ENCODE results near the gene BAD. TPM values are rescaled to one million over a fixed set of nuclear protein-coding genes. Genes with fewer than 3 reads are reported as not detected.
"Not testable (repeated sequence)": the region's sequence is repeated elsewhere in the genome, so short reads cannot be mapped to it uniquely, and the experiment has no call there.

Gene BAD
- total RNA-seq, 1 experiment from 2014 or later, result 23.3 TPM

DNA sequence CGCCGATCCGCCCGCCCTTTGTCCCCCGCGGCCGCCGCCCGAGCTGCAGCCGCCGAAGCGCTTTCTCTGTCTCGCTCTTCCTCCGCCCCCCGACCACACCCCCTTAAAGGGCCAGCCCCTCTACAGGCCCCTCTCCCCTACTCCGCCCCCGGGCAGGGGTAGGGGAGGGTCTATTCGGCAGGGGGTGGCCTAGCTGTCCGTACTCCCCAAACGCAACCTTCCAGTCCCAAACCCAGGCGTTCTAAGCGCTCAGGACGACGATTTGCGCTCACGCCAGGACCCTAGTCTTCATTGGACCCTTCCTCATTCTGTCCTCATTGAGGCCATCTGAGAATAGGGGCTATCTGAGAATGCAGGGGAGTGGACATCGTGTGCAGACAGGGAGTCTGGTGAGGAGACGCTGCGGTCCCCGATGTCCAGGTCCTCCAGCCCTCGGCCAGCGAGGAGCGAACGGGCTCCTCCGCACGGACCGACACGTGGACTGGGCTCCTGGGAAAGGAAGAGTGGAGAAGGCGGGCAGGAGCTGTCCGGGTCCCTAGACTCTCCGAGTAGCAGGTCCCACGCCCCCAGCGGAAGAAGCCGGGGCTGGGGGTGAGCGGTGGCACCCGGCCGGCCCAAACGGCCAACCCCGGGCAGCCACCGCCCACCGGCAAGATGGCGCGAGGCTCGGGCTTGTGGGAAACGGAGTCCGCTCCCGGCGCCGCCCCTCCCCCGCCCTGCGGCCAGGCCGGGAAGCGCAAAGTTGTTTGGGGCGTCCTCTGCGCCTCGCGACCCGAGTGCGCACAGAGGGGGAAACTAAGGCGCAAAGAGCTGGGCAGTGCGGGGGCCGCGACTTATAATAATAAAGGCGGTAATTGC is 37.4 kb downstream of the BAD start, which contains the start of gene PPP1R14B:
Gene PPP1R14B (minus strand): TSS at position 73 of the 858 bp plus-strand sequence. CDS start 270 bp downstream, outside the sequence.
- DNase-seq, result peak; percentile 95
- Histone ChIP-seq H4K8ac (replicated peaks; ENCODE audit: insufficient read length, low read depth, low read length) (no peak within 1 kb of the TSS), H3K18ac (ENCODE audit: insufficient read length, low read depth, low read length) (peak within 1 kb of the TSS; percentile 33), H3K79me2 (ENCODE audit: insufficient read depth, low read length) (peaks cover 9% of the 10 kb centered on the region; the same call in 1 of the 2 replicates), H3K27me3 (ENCODE audit: insufficient read depth, low read length) (no peaks in the 10 kb centered on the region), H3K4me2 (ENCODE audit: insufficient read depth, insufficient read length, low read length) (peak within 1 kb of the TSS; percentile 99), H2AK5ac (ENCODE audit: insufficient read length, low read length) (no peak within 1 kb of the TSS), H3K27ac (ENCODE audit: insufficient read length, low read depth, low read length) (no peak within 1 kb of the TSS), H3K79me1 (ENCODE audit: insufficient read depth, low read depth, low read length, poor library complexity, severe bottlenecking) (peaks cover 3% of the 10 kb centered on the region), H3K23me2 (ENCODE audit: insufficient read length, low read depth, low read length, poor library complexity, severe bottlenecking) (peaks cover 28% of the 10 kb centered on the region), H2BK12ac (ENCODE audit: insufficient read length, low read depth, low read length) (no peak within 1 kb of the TSS), H2AFZ (ENCODE audit: low read length) (peak within 1 kb of the TSS; percentile 43), H3K9me3 (ENCODE audit: control insufficient read depth, low read depth, low read length) (no peaks in the 10 kb centered on the region), H3K4me1 (ENCODE audit: insufficient read depth, low read length) (peaks cover 9% of the 10 kb centered on the region; the same call in 1 of the 2 replicates), H3T11ph (ENCODE audit: low read length) (no peak within 1 kb of the TSS), H3K14ac (ENCODE audit: insufficient read depth, low read length) (peak within 1 kb of the TSS; percentile 37), H4K91ac (ENCODE audit: insufficient read length, low read depth, low read length) (no peak within 1 kb of the TSS), H3K56ac (ENCODE audit: insufficient read length, low read depth, low read length) (no peak within 1 kb of the TSS), H4K5ac (ENCODE audit: insufficient read length, low read depth, low read length) (no peak within 1 kb of the TSS), H3K4ac (ENCODE audit: low read depth, low read length) (no peak within 1 kb of the TSS), H2BK20ac (ENCODE audit: low read depth, low read length, poor library complexity, severe bottlenecking) (no peak within 1 kb of the TSS), H3K23ac (ENCODE audit: insufficient read length, low read depth, low read length) (no peak within 1 kb of the TSS), H2BK5ac (ENCODE audit: insufficient read length, low read length) (no peak within 1 kb of the TSS), H2BK120ac (ENCODE audit: low read depth, low read length, poor library complexity, severe bottlenecking) (no peak within 1 kb of the TSS), H2BK15ac (ENCODE audit: low read depth, low read length) (no peak within 1 kb of the TSS), H4K20me1 (ENCODE audit: control insufficient read depth, insufficient read depth, insufficient read length) (no peaks in the 10 kb centered on the region), H3K9ac (ENCODE audit: extremely low read depth, insufficient read length, low read length) (peak within 1 kb of the TSS; percentile 59)
- no CpG with 5 or more reads among the region's 74 CpGs for WGBS (ENCODE audit: extremely low coverage, insufficient read length, low lambda C conversion rate)
- no peaks in the 10 kb centered on the region for H3K27me3 Mint-ChIP-seq (ENCODE audit: low read depth)
- TF ChIP-seq, protein P1, sequence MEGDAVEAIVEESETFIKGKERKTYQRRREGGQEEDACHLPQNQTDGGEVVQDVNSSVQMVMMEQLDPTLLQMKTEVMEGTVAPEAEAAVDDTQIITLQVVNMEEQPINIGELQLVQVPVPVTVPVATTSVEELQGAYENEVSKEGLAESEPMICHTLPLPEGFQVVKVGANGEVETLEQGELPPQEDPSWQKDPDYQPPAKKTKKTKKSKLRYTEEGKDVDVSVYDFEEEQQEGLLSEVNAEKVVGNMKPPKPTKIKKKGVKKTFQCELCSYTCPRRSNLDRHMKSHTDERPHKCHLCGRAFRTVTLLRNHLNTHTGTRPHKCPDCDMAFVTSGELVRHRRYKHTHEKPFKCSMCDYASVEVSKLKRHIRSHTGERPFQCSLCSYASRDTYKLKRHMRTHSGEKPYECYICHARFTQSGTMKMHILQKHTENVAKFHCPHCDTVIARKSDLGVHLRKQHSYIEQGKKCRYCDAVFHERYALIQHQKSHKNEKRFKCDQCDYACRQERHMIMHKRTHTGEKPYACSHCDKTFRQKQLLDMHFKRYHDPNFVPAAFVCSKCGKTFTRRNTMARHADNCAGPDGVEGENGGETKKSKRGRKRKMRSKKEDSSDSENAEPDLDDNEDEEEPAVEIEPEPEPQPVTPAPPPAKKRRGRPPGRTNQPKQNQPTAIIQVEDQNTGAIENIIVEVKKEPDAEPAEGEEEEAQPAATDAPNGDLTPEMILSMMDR (conservative IDR thresholded peaks at IDR 0.05), result peak; percentile 39; the same call in 2 of the 3 replicates
- no peaks in the 10 kb centered on the region; a peak in 1 of 5 replicates for H3K9me3 Mint-ChIP-seq
- H3K4me1 Mint-ChIP-seq, result peaks cover 40 to 53% of the 10 kb centered on the region in 2 experiments
- H3K27ac Mint-ChIP-seq, result peak within 1 kb of the TSS; percentile 95 to 98 (median 96)
- H3K4me3 Mint-ChIP-seq, result peak within 1 kb of the TSS; percentile 88 to 94
- peaks cover 12 to 22% (median 13%) of the 10 kb centered on the region in 3 experiments; a peak in 6 of 7 replicates for H3K36me3 Mint-ChIP-seq (ENCODE audit: insufficient read depth in 1 of 3, low read depth in 3 of 3)

DNA sequence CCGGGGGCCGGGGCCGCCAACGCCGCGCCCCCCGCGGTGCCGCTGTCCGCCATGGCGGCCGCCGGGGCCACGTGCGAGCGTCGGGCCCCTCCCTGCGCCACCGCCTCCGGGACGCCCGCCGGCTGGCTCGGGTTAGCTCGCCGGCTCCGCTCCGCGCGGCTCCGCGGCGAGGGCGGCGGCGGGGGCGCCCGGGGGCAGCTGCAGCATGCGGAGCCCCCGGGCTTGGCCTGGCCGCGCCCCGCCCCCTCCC is 37.9 kb downstream of the BAD start:
- Mint-ChIP-seq H3K4me1 (peaks cover 40 to 49% of the 10 kb centered on the region in 2 experiments), H3K36me3 (ENCODE audit: insufficient read depth in 1 of 3, low read depth in 3 of 3) (peaks cover 12 to 22% (median 13%) of the 10 kb centered on the region in 3 experiments; a peak in 6 of 7 replicates), H3K4me3 (peak overlapping the region; percentile 79 to 93)
- H2BK15ac ChIP-seq (ENCODE audit: low read depth, low read length); H3K79me1 ChIP-seq (ENCODE audit: insufficient read depth, low read depth, low read length, poor library complexity, severe bottlenecking); H3K9me3 ChIP-seq (ENCODE audit: control insufficient read depth, low read depth, low read length); H3K4me1 ChIP-seq (ENCODE audit: insufficient read depth, low read length); H3K9me3 Mint-ChIP-seq; H4K91ac ChIP-seq (ENCODE audit: insufficient read length, low read depth, low read length); H3K9ac ChIP-seq (ENCODE audit: extremely low read depth, insufficient read length, low read length); H4K20me1 ChIP-seq (ENCODE audit: control insufficient read depth, insufficient read depth, insufficient read length); H4K5ac ChIP-seq (ENCODE audit: insufficient read length, low read depth, low read length); H3K27ac ChIP-seq (ENCODE audit: insufficient read length, low read depth, low read length); H2BK120ac ChIP-seq (ENCODE audit: low read depth, low read length, poor library complexity, severe bottlenecking); H3K27me3 ChIP-seq (ENCODE audit: insufficient read depth, low read length); H3K18ac ChIP-seq (ENCODE audit: insufficient read length, low read depth, low read length); H3K56ac ChIP-seq (ENCODE audit: insufficient read length, low read depth, low read length); H3K27ac Mint-ChIP-seq; H2BK12ac ChIP-seq (ENCODE audit: insufficient read length, low read depth, low read length); H3K4ac ChIP-seq (ENCODE audit: low read depth, low read length); H3K27me3 Mint-ChIP-seq (ENCODE audit: low read depth); DNase-seq; H2AFZ ChIP-seq (ENCODE audit: low read length); H3K14ac ChIP-seq (ENCODE audit: insufficient read depth, low read length); H3K23ac ChIP-seq (ENCODE audit: insufficient read length, low read depth, low read length); H3T11ph ChIP-seq (ENCODE audit: low read length); H2BK20ac ChIP-seq (ENCODE audit: low read depth, low read length, poor library complexity, severe bottlenecking); H3K79me2 ChIP-seq (ENCODE audit: insufficient read depth, low read length); H2BK5ac ChIP-seq (ENCODE audit: insufficient read length, low read length); H4K8ac ChIP-seq (replicated peaks; ENCODE audit: insufficient read length, low read depth, low read length); H2AK5ac ChIP-seq (ENCODE audit: insufficient read length, low read length); H3K4me2 ChIP-seq (ENCODE audit: insufficient read depth, insufficient read length, low read length): not testable (repeated sequence)
- no CpG with 5 or more reads among the region's 43 CpGs for WGBS (ENCODE audit: extremely low coverage, insufficient read length, low lambda C conversion rate)
- peaks cover 25% of the 10 kb centered on the region for H3K23me2 ChIP-seq (ENCODE audit: insufficient read length, low read depth, low read length, poor library complexity, severe bottlenecking)
